MM.1S (cell line): ENCODE data around the gene MRPL46.

Experiments
- EZH2 ChIP-seq: fragments of 300-600 bp; sonication (generic); optimal IDR thresholded peaks from 2 replicates; pipeline ENCODE3; 2017; ENCODE audit warnings: low read depth, mild to moderate bottlenecking, antibody characterized with exemption, low read length, mixed read lengths
- EZH2phosphoT487 ChIP-seq: fragments of 300-600 bp; sonication (generic); IDR thresholded peaks from 2 replicates; pipeline ENCODE4 v1.6.1; 2018; ENCODE audit warnings: antibody characterized with exemption, low read length
- TF ChIP-seq, protein P1 (sequence below): fragments of 300-600 bp; sonication (generic); IDR thresholded peaks from 2 replicates; pipeline ENCODE4 v1.5.1; 2016; ENCODE audit warnings: antibody characterized with exemption, low read length, mixed read lengths

DNA sequence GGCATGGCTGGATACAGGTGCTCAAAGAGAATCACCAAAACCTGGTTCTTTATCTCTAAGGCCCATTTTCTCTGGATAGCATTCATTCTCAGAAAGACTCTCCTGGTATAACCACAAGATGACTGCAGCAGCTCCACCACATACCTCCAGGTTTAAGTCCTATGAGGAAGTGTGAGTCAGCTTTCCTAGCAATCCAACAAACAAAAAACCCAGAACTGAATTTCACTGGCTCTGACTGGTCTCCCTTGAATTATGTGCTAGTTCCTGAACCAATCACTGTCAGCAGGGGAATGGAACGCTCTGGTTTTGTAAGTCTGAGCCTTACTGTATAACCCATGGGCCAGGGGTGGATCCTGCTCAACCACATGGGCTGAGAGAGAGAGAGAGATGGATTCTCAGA, 27.2 kb downstream of the MRPL46 start:
- TF ChIP-seq EZH2phosphoT487: no peak
- TF ChIP-seq, protein P1, sequence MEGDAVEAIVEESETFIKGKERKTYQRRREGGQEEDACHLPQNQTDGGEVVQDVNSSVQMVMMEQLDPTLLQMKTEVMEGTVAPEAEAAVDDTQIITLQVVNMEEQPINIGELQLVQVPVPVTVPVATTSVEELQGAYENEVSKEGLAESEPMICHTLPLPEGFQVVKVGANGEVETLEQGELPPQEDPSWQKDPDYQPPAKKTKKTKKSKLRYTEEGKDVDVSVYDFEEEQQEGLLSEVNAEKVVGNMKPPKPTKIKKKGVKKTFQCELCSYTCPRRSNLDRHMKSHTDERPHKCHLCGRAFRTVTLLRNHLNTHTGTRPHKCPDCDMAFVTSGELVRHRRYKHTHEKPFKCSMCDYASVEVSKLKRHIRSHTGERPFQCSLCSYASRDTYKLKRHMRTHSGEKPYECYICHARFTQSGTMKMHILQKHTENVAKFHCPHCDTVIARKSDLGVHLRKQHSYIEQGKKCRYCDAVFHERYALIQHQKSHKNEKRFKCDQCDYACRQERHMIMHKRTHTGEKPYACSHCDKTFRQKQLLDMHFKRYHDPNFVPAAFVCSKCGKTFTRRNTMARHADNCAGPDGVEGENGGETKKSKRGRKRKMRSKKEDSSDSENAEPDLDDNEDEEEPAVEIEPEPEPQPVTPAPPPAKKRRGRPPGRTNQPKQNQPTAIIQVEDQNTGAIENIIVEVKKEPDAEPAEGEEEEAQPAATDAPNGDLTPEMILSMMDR: no peak
- TF ChIP-seq EZH2: no peak
